Activated CD8-positive, alpha-beta memory T cell treated with anti-CD3 and anti-CD28 coated beads, Interleukin-2, amount 50 U/mL, for 48 hours (primary cell): ENCODE measurements around the gene DPH6.
"Not testable (repeated sequence)": the region's sequence is repeated elsewhere in the genome, so short reads cannot be mapped to it uniquely, and the experiment has no call there.

Experiments used
- DNase-seq: peaks from one replicate; pipeline ENCODE4 v3.0.0-alpha.2; 2020

DPH6 gene

GRCh38 chr15:35431281-35431680, 114.7 kb downstream of the DPH6 start:
- no peak for DNase-seq

- DNase-seq: no peak
Measured at GRCh38 chr15:35430301-35430700, 115.7 kb downstream of the DPH6 start.

GRCh38 chr15:35427496-35427895, 118.5 kb downstream of the DPH6 start:
- no peak for DNase-seq

- no peak for DNase-seq
Measured at GRCh38 chr15:35427091-35427490, 118.9 kb downstream of the DPH6 start.

- no peak for DNase-seq
Measured at GRCh38 chr15:35410775-35411174, 135.2 kb downstream of the DPH6 start.

GRCh38 chr15:35399901-35400300, 146.1 kb downstream of the DPH6 start:
- no peak for DNase-seq

GRCh38 chr15:35397027-35397426, 148.9 kb downstream of the DPH6 start:
- no peak for DNase-seq

- DNase-seq: no peak
Measured at GRCh38 chr15:35394416-35394815, 151.5 kb downstream of the DPH6 start.

- DNase-seq: no peak
Measured at GRCh38 chr15:35393398-35393797, 152.6 kb downstream of the DPH6 start.

GRCh38 chr15:35391408-35391984, 154.5 kb downstream of the DPH6 start:
- not testable (repeated sequence) for DNase-seq

GRCh38 chr15:35383506-35383905, 162.5 kb downstream of the DPH6 start:
- DNase-seq: no peak

- DNase-seq: no peak
Measured at GRCh38 chr15:35381328-35381727, 164.6 kb downstream of the DPH6 start.

GRCh38 chr15:35379972-35380371, 166.0 kb downstream of the DPH6 start:
- DNase-seq: no peak

GRCh38 chr15:35378454-35378853, 167.5 kb downstream of the DPH6 start:
- not testable (repeated sequence) for DNase-seq

GRCh38 chr15:35376707-35377106, 169.3 kb downstream of the DPH6 start:
- no peak for DNase-seq

GRCh38 chr15:35374661-35375060, 171.3 kb downstream of the DPH6 start:
- no peak for DNase-seq

- DNase-seq: no peak
Measured at GRCh38 chr15:35362195-35362829, 183.7 kb downstream of the DPH6 start.

GRCh38 chr15:35358824-35359223, 187.1 kb downstream of the DPH6 start:
- no peak for DNase-seq

GRCh38 chr15:35351059-35351458, 194.9 kb downstream of the DPH6 start:
- no peak for DNase-seq

GRCh38 chr15:35349916-35350315, 196.0 kb downstream of the DPH6 start:
- DNase-seq: no peak

- no peak for DNase-seq
Measured at GRCh38 chr15:35330916-35331315, 215.0 kb downstream of the DPH6 start.

GRCh38 chr15:35330048-35330695, 215.8 kb downstream of the DPH6 start:
- no peak for DNase-seq

- DNase-seq: no peak
Measured at GRCh38 chr15:35329521-35329961, 216.4 kb downstream of the DPH6 start.

GRCh38 chr15:35328836-35329235, 217.1 kb downstream of the DPH6 start:
- not testable (repeated sequence) for DNase-seq
